Keratinocyte (primary cell): ENCODE measurements around the gene MTO1. TPM values are rescaled to one million over a fixed set of nuclear protein-coding genes. Genes with fewer than 3 reads are reported as not detected.

Source experiments
- DNase-seq: peaks from one replicate; pipeline ENCODE4 v3.0.0-alpha.2; 2011; ENCODE audit warnings: low read depth, missing footprints, low spot score
- FAIRE-seq: peaks from 2 replicates; lab custom pipeline; 2011; peaks lifted over from hg19 to GRCh38; lab: Jason Lieb, UNC
- H2AFZ ChIP-seq: 2 replicates; pipeline ENCODE4 v1.6.0; 2012; ENCODE audit warnings: low read length, control low read depth, inconsistent platforms; ENCODE audit not compliant: control insufficient read depth
- H3K27ac ChIP-seq: 2 replicates; pipeline ENCODE4 v1.5.1; 2011; ENCODE audit warnings: low read length; ENCODE audit not compliant: control insufficient read depth, insufficient read depth
- H3K27me3 ChIP-seq: 3 replicates; pipeline ENCODE4 v1.6.0; 2011; ENCODE audit warnings: low read length; ENCODE audit not compliant: control insufficient read depth, insufficient read depth; ENCODE audit errors: extremely low read depth
- H3K36me3 ChIP-seq, 2 experiments: 2 replicates in 1 of 2; 3 replicates in 1 of 2; pipeline ENCODE4 v1.5.1; 2011; ENCODE audit warnings: low read length in 2 of 2, mild to moderate bottlenecking in 1 of 2; ENCODE audit not compliant: control insufficient read depth in 2 of 2, insufficient read depth in 2 of 2; ENCODE audit errors: extremely low read depth in 1 of 2
- H3K4me1 ChIP-seq: 3 replicates; pipeline ENCODE4 v1.5.1; 2011; ENCODE audit warnings: low read length; ENCODE audit not compliant: control insufficient read depth, insufficient read depth; ENCODE audit errors: extremely low read depth
- H3K4me2 ChIP-seq: 3 replicates; pipeline ENCODE4 v1.6.0; 2011; ENCODE audit warnings: low read depth, low read length; ENCODE audit not compliant: control insufficient read depth, insufficient read depth; ENCODE audit errors: extremely low read depth
- H3K4me3 ChIP-seq, 3 experiments: fragments of 200-600 bp in 1 of 3; sonication (generic) in 1 of 3; 2 replicates in 2 of 3; 3 replicates in 1 of 3; pipeline ENCODE4 v1.5.1; 2011 to 2016; ENCODE audit warnings: low read length in 3 of 3, mild to moderate bottlenecking in 3 of 3, control low read depth in 2 of 3, inconsistent platforms in 1 of 3, low read depth in 1 of 3, mixed read lengths in 1 of 3, mixed run types in 1 of 3, moderate library complexity in 1 of 3; ENCODE audit not compliant: control insufficient read depth in 2 of 3, insufficient read depth in 2 of 3; ENCODE audit errors: extremely low read depth in 1 of 3
- H3K79me2 ChIP-seq: 2 replicates; pipeline ENCODE4 v1.6.0; 2012; ENCODE audit warnings: low read length; ENCODE audit not compliant: control insufficient read depth, insufficient read depth
- H3K9ac ChIP-seq: 3 replicates; pipeline ENCODE4 v1.6.0; 2011; ENCODE audit warnings: low read length; ENCODE audit not compliant: control insufficient read depth, insufficient read depth; ENCODE audit errors: extremely low read depth
- H3K9me1 ChIP-seq: 3 replicates; pipeline ENCODE4 v1.6.0; 2011; ENCODE audit warnings: low read length; ENCODE audit not compliant: control insufficient read depth, insufficient read depth; ENCODE audit errors: extremely low read depth
- H3K9me3 ChIP-seq: 2 replicates; pipeline ENCODE4 v1.5.1; 2012; ENCODE audit warnings: low read depth, low read length; ENCODE audit not compliant: control insufficient read depth
- H4K20me1 ChIP-seq: 3 replicates; pipeline ENCODE4 v1.6.0; 2011; ENCODE audit warnings: low read length; ENCODE audit not compliant: control insufficient read depth, insufficient read depth; ENCODE audit errors: extremely low read depth
- CTCF ChIP-seq, 3 experiments: IDR thresholded peaks in 1 of 3; conservative IDR thresholded peaks in 1 of 3; optimal IDR thresholded peaks in 1 of 3; 2 replicates in 2 of 3; 3 replicates in 1 of 3; pipeline versions ENCODE3 to v1.5.1; 2011; ENCODE audit warnings: low read length in 3 of 3, mild to moderate bottlenecking in 3 of 3, moderate library complexity in 2 of 3, control low read depth in 1 of 3, inconsistent platforms in 1 of 3; ENCODE audit not compliant: insufficient read depth in 2 of 3; ENCODE audit errors: extremely low read depth in 1 of 3
- EZH2 ChIP-seq: IDR thresholded peaks from one replicate; pipeline ENCODE4 v1.6.1; 2012; ENCODE audit warnings: inconsistent platforms, mild to moderate bottlenecking, low read length, moderate library complexity
- dilution Hi-C: fragments of 300-500 bp; cut with MboI; formaldehyde crosslinking; loops from one replicate; pipeline ENCODE4 v1.7.0; 2020; ENCODE audit warnings: low sequenced_read_pairs; ENCODE audit not compliant: extremely low pct_ligation_motif_present
- polyA plus RNA-seq, 5 experiments: library from polyadenylated mRNA; depleted of rRNA in 3 of 5; stranded (reverse) in 3 of 5; stranded (forward) in 1 of 5; unstranded in 1 of 5; fragments of >200 nt; gene quantifications; 1 replicate in 1 of 5; 2 replicates in 3 of 5; 3 replicates in 1 of 5; pipeline versions ENCODE4 v1.2.1 to v1.2.3, GENCODE V29; 2011 to 2012; ENCODE audit warnings: missing spikeins in 2 of 5, low read depth in 1 of 5, low replicate concordance in 1 of 5

MTO1 gene
- polyA plus RNA-seq, 1 donor (not counting 4 experiments of a cell fraction or from before 2014, with no cell fraction given), result 24.5 TPM

- dilution Hi-C loops, result no loop called here
These were observed 36.4 kb downstream of the MTO1 start for GRCh38 chr6:73497915-73498314.

GRCh38 chr6:73503027-73503772, 41.7 kb downstream of the MTO1 start:
- no peak overlapping the region for H2AFZ ChIP-seq
- TF ChIP-seq CTCF (optimal IDR thresholded peaks at IDR 0.05 in 1 of 3, IDR thresholded peaks at IDR 0.05 in 1 of 3, conservative IDR thresholded peaks at IDR 0.05 in 1 of 3; ENCODE audit: extremely low read depth in 1 of 3, insufficient read depth in 2 of 3, low read length in 3 of 3) (no peak), EZH2 (no peak)
- no peak overlapping the region for H3K4me2 ChIP-seq
- H3K79me2 ChIP-seq, result no peaks in the 10 kb centered on the region
- no peak overlapping the region for H3K4me3 ChIP-seq
- H3K4me1 ChIP-seq, result no peaks in the 10 kb centered on the region
- DNase-seq, result no peak
- dilution Hi-C loops, result loop anchor here (25.0 kb wide), 1 partner anchor 109 kb away; no protein-coding TSS in a partner anchor
- H3K9me3 ChIP-seq, result no peaks in the 10 kb centered on the region
- FAIRE-seq, result no peak
- peaks cover 5 to 12% of the 10 kb centered on the region in 2 experiments for H3K36me3 ChIP-seq
- H3K27ac ChIP-seq, result no peak overlapping the region
- no peaks in the 10 kb centered on the region for H4K20me1 ChIP-seq
- no peak overlapping the region for H3K9ac ChIP-seq
- no peaks in the 10 kb centered on the region for H3K27me3 ChIP-seq
- H3K9me1 ChIP-seq, result no peaks in the 10 kb centered on the region

More at GRCh38 chr6:73497915-73498314, 36.4 kb downstream of the MTO1 start:
- Histone ChIP-seq H3K36me3 (peaks cover 7 to 19% of the 10 kb centered on the region in 2 experiments), H2AFZ (no peak overlapping the region), H3K9ac (no peak overlapping the region), H3K9me3 (no peaks in the 10 kb centered on the region), H3K4me2 (no peak overlapping the region), H3K79me2 (no peaks in the 10 kb centered on the region), H3K4me1 (no peaks in the 10 kb centered on the region), H4K20me1 (no peaks in the 10 kb centered on the region), H3K9me1 (no peaks in the 10 kb centered on the region), H3K27me3 (no peaks in the 10 kb centered on the region), H3K4me3 (no peak overlapping the region), H3K27ac (no peak overlapping the region)
- DNase-seq (no peak), FAIRE-seq (no peak)
- TF ChIP-seq EZH2, result no peak
- no peak for TF ChIP-seq CTCF (optimal IDR thresholded peaks at IDR 0.05 in 1 of 3, IDR thresholded peaks at IDR 0.05 in 1 of 3, conservative IDR thresholded peaks at IDR 0.05 in 1 of 3; ENCODE audit: extremely low read depth in 1 of 3, insufficient read depth in 2 of 3, low read length in 3 of 3)
